22Rv1 (cell line): Measurements from ENCODE around the gene NDUFB7.
"Not testable (repeated sequence)": the region's sequence is repeated elsewhere in the genome, so short reads cannot be mapped to it uniquely, and the experiment has no call there.

Source experiments
- H3K27ac ChIP-seq: fragments of 450-650 bp; 2 replicates; pipeline ENCODE4 v1.5.1; 2017
- CTCF ChIP-seq: fragments of 450-650 bp; IDR thresholded peaks from 2 replicates; pipeline ENCODE4 v1.5.1; 2017; ENCODE audit warnings: mild to moderate bottlenecking
- ZFX ChIP-seq: fragments of 450-650 bp; IDR thresholded peaks from 2 replicates; pipeline ENCODE4 v1.6.1; 2017; ENCODE audit warnings: antibody characterized with exemption, borderline replicate concordance

Gene NDUFB7

DNA sequence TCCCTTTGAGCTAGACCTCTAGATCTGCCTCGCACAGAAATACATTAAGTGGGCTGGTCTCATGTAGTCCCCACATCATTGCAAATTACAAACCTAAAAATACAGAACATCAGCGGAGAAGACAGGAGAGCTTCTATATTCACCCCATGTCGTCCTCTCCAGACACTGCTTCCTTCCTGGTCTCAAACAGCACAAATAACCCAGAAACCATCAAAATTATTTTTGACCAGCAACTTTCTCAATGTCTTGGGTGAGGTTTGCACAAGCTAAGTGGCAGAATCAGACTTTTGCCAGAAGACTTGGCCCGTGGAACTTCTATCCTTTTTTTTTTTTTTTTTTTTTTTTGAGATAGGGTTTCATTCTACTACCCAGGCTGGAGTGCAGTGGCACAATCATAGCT, 39.2 kb upstream of the NDUFB7 start:
- H3K27ac ChIP-seq, result no peak overlapping the region
- TF ChIP-seq ZFX (no peak), CTCF (no peak)

GRCh38 chr19:14606627-14607026, 34.8 kb upstream of the NDUFB7 start:
- H3K27ac ChIP-seq, result no peak overlapping the region
- TF ChIP-seq ZFX, result no peak

DNA sequence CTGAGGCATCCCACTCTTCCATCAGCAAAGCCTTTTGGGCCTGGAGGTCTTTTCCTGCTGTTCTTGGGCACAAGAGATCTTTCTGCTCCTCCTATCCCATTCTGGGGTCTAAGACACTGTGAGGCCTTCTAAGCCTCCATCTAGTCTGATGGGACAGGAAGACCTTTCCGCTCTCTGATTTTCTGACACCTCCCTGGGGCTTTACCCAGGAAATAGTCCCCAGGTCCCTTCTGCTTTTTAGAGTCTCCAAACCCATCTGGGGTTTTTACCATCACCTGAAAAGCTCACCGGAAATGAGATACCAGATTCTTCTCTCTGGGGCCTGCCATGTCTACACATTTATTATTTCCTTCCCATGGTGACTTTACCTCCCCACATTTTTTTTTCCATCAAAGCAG, 32.1 kb upstream of the NDUFB7 start:
- H3K27ac ChIP-seq, result no peak overlapping the region
- TF ChIP-seq CTCF (no peak), ZFX (no peak)

DNA sequence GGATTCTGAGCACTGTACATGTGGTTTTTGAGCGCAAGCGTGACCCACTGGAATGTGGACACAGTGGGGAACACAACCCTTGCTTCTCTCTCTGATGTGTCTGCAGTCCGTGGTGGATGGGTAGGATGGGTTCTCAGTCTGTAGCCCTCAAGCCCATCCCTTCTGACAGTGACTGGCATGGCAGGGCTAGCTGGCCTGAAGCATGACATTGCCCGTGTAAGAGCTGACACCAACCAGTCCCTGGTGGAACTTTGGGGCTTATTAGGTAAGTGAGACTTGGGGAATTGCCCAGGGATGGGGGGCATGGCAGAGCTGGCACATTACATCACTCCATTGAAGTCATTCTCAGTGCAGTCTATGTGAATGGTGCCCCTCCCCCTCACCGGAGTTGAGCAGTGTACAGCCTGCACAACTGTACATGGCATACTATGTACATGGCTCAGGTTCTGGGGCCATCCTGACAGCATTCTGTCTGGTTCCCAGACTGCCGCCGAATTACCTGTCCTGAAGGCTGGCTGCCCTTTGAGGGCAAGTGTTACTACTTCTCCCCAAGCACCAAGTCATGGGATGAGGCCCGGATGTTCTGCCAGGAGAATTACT, 27.8 kb upstream of the NDUFB7 start:
- no peak overlapping the region for H3K27ac ChIP-seq
- TF ChIP-seq CTCF (no peak), ZFX (no peak)

DNA sequence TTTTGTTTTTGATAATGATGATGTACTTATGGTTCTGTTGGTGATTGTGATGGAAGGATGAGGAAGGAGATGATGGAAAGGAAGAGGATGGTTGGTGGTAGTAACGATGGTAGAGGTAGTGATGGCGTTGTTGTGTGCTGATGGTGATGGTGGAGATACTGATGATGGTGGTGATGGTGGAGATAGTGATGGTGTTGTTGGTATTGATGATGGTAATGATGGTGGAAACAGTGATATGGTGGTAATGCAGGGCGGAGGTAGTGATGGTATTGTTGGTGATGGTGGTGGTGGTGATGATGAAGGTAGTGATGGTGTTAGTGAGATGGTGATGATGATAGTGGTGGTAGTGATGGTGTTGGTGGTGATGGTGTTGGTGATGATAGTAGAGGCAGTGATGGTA, 23.7 kb upstream of the NDUFB7 start:
- H3K27ac ChIP-seq, result no peak overlapping the region
- TF ChIP-seq ZFX (no peak), CTCF (no peak)

DNA sequence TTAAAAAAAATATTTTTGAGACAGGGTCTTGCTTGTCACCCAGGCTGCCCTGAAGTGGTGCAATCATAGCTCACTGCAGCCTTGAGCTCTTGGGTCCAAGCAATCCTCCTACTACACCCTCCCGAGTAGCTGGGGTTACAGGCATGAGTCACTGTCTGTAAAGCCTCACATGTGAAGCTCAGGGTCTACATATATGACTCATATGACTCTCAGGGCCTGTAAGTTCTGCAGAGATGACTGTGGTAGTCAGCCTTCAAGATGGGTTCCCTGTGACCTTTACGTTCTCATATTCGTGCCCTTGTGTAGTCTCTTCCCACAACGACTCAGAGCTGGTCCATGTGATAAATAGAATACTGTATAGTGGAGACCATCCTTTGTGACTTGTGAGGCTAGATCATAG, 17.6 kb upstream of the NDUFB7 start:
- not testable (repeated sequence) for H3K27ac ChIP-seq

GRCh38 chr19:14585187-14585586, 13.3 kb upstream of the NDUFB7 start:
- not testable (repeated sequence) for H3K27ac ChIP-seq

DNA sequence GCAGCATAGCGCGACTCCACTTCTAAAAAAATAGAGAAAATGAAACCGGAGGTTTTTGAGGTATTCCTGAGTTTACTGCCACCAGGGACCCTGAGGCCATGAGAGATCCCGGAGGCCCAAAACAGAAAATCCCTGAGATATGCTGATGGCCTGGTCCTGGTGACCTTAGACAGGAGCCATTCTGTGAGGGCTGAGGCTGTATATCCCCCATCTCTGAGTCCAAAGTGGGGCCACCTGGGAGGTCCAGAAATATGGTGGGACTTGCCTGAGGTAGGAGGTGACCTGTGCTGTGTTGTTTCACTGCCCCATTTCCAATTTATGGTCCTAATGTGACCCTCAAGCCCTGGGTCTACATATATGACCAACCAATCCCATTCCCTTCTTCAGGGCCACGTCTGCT, 12.5 kb upstream of the NDUFB7 start:
- not testable (repeated sequence) for H3K27ac ChIP-seq

GRCh38 chr19:14582894-14583340, 11.1 kb upstream of the NDUFB7 start, which contains the start of gene CLEC17A:
Gene CLEC17A, plus strand, starts transcription at chr19:14583084. Its CDS starts 77 bp downstream, at chr19:14583161.
- H3K27ac ChIP-seq, result no peak within 1 kb of the TSS
- no peak for TF ChIP-seq CTCF
- no peak for TF ChIP-seq ZFX
